Midbrain (tissue), 1 donor: Measurements from ENCODE around the gene RAB13.

Experiments used
- DNase-seq: peaks from one replicate; lab custom pipeline; 2025; lab: John Stamatoyannopoulos, UW

The RAB13 gene

DNA sequence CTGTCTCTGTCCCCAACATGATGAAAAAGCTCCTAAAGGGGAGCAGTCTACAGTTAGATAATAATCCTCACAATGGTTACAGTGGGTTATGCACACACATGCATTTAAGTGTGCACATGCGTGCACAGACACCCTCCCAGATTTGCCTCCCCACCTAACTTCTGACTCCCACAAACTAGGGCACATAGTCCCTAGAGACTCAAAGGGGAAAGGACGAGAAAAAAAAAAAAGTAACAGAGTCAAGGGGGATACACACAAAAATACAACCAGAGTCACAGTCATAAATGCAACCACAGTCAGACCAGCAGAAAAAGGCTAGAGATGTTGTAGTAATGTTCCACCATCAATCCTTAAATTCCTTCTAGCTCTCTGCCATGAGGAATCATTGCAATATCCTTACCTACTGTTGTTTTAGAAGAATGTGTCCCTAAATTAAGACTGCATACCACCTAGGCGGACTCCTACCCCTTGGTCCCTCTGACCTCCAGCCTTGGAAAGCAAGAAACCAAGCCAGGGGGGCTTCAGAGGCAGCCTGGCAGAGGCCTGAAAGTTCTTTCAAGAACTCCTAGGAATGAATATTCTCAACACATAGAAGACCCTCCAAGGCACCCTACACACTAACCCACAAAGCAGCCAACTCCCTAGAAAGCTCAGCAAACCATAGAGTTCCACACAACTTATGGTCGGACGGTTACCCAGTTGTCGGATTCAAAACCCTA is 29.0 kb downstream of the RAB13 start:
- no peak for DNase-seq

DNA sequence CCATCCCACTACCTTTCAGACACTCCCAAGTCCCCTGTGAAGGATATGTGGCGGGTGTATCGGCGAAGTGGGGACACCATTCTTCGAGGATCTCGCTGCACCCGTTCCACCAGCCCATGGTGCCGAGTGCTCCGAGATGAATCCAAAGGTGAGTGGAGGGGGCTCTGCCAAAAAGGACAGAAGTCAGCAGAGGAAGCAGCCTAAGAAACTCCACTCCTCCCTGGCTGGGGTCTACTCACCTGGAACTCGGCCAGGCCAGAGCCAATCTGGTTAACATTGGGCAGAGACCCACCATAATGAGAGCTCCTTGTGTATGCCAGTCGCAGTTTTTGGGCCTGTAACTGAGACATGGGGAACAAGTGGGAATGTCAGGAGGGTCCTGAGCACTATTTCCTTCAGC is 31.3 kb downstream of the RAB13 start:
- DNase-seq: no peak

DNA sequence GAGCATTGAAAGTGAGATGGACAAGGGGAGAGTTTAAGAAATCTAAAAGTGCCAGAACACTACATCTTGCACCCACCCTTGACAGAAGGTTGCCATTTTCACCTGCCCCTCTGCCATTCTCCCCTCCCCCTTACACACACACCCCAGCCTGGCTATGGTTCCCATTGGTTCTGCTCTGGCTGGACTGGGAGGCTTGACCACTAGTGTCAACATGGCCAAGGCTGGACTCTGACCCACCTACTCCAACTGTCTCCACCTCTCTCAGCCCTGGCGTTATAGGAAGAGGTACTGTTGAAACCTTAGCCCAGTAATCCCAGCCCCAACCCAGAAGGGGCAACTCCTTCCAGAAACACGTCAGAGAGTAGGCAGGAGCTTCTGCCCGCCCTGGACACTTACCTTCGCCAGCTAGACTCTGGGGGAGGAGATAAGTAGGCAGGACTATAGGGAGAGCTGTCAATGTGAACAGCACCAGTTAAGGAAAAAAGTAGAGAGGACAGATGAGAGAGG is 32.2 kb downstream of the RAB13 start:
- DNase-seq: no peak

DNA sequence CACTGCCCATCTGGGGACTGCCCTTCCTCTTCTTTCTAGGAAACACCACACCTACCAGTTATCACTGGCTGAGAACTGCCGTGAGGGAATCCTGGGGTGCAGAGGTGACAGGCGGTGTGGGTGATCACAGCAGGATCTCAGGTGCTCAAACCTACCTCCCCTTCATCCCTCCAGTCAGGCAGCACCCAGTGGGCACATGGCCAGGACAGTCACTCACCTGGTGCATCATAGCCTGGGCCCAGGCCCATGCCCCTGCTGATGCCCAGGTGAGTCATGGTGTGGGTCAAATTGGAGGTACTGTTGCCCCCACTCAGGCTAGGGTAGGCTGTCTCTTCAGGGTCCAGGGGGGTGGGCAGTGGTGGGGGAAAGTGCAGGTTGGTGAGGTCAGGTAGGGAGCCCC is 34.3 kb downstream of the RAB13 start:
- no peak for DNase-seq

DNA sequence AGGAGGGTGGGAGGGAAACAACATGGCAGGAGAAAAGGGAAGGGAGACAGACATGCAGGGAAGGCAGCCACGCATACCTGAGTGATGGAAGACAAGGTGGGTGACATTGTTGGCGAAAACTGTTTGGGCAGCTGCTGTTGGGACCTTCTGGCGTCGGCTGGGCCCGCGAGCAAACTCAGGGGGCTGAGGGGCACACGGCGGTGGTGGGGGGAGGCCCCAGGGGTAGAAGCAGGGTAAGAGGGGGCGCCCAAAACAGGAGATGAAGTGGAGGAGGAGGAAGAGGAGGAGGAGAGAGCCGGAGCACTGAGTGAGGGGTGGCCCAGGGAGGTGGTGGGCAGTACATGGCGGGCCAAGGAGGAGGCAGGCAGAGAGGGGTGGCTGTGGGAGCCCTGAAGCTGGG is 35.0 kb downstream of the RAB13 start:
- no peak for DNase-seq

DNA sequence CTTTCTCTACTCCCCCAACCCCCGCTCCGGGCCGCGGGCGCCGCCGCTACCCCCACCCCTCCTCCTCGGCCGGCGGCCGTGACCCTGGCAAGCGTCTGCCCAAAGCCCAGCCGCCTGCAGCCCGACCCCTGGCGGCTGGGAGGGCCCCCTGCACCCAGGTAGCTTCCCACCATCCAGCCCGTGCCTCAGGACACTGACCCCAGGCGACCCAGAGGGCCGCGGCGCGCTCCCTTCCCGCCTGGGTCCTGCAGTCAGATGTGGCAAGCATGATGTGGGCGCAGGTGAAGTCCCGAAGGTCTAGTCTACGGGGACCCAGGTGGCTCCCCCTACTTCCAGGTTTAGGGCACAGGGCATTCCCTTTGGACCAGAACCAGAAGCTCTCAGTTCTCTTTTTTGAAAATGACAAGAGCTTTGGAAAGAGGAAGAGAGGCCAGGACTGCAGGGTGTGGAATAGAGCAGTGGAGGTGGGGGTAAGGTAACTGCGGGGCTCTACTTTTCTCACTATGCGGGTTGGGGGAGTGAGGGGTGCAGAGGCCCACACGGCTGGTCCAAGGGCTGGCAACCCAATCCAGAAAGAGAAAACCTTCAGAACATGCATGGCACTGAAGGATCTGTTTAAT is 39.4 kb downstream of the RAB13 start, which contains the start of gene DENND4B:
Gene DENND4B (minus strand): TSS at position 97 of the 620 bp plus-strand sequence. CDS start 2,344 bp downstream, outside the sequence.
- peak; percentile 86 for DNase-seq

DNA sequence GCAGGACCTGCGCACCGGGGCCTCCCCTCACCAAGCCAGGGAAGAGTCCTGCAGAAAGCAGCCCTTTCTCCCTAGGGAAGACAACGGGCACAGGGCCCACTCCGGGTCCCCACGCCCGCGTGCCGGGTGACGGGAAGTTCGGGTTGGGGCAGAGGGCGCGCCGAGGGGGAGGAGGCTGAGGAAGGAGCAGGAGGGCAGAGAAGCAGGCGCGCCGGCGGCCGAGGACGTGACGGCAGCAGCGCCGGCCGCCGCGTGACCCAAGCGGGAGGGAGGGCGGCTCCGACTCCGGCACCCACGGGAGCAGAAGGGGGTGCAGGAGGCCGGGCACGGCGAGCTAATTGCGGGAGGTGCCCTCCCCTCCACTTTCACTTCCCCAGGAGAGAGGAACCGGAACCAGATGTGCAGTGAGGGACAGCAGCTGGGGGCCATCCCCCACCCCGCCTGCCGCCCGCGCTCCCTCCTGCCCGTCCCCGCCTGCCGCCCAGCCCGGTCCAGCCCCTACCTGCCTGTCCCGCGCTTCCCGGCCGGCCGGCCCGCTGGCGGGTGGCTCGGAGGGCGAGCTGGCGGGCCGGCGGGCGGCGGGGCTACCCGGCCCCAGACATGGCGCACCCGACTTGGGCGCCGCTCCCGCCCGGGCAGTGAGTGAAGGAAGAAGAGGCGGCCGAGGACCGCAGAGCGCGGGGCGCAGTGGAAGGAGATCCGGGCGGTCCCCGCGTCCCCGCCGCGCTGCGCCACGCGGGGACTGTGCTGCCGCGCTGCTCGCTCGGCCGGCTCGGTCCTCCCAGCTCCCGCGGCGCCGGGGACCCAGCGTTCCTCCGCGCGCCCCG is 40.1 kb downstream of the RAB13 start:
- DNase-seq: peak; percentile 68

DNA sequence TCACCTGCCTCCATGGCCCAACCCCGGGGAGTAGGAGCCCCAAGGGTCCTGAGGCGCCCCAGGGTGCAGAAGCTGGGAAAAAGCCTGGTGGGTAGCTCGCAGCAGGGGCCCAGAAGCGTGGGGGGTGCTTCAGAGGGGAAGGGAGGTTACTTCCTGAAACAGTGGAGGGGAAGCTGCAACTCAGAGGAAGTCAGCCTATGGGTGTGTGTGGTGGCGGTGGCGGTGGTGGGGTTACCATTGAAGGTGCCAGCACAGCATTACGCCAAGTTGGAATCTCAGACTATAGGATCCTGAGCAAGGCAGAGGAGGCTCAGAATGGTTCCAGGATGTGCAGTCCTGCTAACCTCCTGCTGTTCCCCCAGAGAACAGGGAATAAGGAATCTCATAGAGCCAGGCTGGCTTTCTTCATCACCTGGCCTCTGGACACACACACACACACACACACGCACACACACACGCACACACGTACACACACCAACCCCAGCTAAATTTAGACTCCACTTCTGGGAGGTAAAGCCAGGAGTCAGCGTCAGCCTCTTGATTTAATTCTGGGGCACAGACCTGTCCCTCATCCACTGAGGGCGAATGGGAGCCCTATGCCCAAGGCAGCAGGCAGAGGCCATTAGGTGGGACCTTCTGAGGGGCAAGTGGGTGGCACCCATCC is 40.9 kb downstream of the RAB13 start:
- DNase-seq: no peak

DNA sequence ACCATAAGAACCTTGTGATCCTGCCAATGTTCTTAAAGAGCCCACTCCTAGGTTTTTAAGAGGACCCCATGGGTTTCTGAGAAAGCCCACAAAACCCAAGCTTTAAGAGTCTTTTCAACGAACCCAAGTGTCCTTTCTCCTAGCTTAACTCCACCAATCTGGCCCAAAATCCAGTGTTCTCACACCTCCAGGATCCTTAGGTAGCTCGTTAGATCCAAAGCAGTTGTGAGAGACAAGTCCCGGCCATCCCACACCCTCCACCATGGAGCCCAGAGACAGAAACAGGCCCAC is 41.4 kb downstream of the RAB13 start:
- no peak for DNase-seq

DNA sequence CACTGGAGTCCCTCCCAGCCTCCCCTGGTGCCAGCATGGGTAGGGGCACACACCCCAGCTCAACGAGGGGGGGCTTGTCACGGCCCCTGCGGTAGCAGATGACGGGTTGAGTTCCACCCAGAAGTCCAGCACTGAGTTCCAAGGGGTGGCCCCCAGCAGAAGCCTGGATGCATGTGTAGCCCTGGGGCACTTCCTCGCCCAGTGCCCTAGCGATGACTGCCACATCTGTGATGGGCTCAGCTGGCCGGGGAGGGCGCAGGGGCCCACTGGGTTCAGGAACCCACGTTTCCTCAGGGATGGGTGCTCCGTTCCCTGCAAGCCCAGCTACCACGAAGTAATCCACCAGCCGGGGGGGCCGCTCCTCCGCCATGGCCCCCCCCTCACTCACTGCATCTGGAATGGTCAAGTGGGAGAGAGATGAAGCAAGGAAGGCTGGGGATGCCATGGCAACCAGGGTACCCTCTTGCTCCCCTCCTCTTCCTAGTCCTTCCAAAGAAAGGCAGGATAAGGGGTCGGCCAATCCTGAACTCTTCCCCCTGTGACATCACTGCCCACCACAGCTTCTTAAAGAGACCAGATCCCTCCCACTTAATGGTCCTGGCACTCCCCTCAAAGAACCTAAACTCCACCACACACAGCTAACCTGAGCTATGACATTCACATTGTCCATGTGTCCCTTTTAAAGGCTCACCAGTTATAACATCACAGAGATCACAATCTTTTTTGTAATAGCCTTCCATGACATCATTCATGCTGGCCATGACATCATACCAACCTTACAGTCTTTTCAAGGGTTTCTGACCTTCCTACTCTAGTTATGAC is 41.9 kb downstream of the RAB13 start:
- DNase-seq: no peak

DNA sequence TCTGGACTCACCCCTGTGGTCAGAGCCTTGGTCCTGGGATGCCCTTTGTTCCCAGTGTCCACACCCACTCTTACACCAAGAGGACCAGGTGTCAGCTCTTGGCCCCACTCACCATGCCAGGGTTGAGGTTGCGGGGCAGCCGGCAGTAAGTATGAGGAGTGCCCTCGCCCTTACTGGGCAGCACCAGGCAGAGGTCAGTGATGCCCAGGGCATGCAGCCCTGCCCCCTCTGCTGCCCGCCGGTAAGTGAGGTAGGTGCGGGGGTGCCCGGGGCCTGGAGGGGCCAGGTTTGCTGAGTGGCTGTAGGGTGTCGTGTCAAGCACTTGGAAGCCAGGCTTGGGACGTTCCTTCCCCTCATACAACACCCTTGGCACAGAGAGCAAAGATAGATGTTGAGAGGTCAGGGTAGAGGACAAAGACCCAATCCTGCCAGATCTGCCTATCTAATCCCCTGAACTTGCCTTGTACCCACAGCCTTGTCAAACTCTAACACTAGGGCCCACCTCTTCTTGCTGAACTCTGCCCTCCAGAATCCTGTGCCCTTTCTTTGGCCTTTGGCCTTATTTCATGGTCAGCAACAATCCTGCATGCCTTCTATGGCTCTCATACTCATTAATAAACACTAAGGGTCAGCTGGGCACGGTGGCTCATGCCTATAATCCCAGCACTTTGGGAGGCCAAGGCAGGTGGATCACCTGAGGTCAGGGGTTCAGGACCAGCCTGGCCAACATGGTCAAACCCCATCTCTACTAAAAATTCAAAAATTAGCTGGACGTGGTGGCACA is 43.2 kb downstream of the RAB13 start:
- no peak for DNase-seq

DNA sequence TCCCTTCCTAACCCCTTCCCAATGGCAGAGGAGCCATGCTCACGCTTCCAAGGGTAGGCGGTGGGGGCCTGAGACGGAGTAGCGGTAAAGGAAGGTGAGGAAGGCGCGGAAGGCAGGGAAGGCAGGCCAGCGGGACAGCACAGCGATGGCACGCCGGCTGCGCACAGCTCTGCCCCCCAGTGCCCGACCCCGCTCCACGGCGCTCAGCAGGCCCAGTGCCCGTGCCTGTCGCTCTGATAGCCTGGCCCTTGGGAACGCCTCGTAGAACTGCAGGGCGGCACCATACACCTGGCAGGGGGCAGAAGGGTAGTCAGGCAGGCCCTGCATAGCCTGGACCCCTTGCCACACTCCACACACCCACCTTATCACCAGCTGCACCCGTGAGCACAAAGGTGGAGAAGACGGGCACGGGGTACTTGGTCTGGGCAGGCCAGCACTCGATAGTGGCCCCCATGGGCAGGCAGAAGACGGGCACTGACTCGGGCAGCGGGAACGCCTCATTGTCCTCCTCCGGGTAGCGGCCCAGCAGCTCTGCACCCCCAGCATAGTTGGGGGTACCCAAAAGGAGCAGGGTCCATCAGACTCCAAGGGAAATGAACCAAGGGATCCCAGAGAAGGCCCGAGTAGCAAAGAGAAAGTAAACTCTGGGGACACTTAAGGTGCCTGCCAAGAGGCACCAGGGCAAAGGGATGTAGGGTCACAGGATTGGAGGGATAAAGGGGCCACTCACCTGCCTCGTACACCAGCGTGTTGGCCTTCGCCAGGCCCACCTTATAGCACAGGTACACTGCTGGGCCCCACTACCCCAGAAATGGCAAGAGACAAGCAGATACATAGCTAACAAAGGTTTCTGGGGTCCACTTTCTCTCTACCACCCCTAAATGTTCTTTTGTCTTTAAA is 44.1 kb downstream of the RAB13 start:
- no peak for DNase-seq

DNA sequence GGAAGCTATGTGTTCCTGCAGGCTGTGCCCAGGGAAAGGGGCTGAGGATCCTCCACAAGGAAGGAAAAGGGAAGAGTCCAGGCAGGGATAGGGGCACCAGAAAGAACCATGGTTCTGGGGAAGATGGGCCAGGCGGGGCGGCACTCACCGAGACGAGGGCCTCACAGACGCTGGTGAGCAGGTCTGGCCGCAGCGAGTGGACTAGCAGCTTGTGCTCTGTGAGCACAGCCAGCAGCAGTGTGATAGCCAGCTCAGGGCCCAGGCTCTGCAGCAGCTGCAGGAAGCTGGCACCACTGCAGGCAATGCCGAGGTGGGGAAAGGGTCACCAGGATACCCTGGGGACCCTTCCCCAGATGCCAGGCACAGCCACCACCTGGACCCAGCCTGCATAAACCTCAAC is 45.4 kb downstream of the RAB13 start:
- no peak for DNase-seq

DNA sequence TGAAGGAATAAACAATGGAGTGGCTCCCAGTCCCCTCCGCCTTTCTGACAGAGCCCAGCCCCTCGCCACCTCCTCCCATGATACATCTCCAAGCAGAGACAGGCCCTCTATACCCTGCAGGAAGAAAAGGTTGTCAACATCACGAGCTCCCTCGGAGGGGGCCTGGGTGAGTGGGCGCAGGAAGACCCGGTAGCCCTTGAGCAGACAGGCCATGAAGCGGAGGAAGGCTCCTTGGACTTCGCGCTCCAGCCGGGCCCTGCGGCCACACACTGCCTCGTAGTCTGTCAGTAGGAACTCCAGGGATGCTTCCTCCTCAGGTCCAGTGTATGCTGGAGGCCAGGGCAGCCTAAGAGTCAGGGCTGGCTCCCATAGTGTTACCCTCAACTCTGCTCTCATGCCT is 46.7 kb downstream of the RAB13 start:
- no peak for DNase-seq

DNA sequence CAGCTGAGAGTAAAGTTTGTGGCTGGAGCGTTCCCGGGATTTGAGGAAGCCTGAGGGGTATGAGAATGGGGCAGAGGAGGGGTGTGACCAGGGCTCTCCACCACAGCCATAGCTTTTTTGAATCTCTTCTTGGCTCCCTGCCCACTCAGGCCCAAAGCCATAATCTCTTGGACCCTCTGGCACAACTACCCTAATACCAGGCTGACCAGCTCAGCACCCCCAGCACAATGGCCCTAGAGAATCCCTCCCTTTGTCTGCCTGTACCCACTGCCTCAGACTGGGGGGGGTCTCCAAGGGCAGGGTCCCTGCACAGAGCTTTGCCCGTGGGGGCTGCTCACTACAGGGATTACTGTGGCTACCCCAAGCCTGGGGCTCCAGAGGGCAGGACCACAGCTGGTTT is 47.1 kb downstream of the RAB13 start:
- no peak for DNase-seq

DNA sequence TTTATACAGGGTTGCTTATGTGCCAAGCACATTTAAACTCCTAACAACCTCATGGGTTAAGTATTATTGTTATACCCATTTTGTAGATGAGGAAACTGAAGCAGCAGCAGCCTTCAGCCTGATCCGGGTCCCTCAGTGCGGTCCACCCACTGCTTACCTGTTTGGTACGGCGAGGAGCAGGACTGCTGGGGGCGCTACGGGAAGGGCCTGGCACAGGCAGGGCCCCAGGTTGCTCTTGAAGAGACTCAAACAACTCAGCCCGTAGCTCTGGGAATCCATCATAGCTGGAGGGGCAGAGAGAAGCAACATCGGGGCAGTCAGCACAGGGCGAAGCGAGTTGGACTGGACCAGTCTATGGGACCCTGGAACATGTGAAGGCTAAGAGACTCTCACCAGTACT is 48.8 kb downstream of the RAB13 start:
- no peak for DNase-seq

DNA sequence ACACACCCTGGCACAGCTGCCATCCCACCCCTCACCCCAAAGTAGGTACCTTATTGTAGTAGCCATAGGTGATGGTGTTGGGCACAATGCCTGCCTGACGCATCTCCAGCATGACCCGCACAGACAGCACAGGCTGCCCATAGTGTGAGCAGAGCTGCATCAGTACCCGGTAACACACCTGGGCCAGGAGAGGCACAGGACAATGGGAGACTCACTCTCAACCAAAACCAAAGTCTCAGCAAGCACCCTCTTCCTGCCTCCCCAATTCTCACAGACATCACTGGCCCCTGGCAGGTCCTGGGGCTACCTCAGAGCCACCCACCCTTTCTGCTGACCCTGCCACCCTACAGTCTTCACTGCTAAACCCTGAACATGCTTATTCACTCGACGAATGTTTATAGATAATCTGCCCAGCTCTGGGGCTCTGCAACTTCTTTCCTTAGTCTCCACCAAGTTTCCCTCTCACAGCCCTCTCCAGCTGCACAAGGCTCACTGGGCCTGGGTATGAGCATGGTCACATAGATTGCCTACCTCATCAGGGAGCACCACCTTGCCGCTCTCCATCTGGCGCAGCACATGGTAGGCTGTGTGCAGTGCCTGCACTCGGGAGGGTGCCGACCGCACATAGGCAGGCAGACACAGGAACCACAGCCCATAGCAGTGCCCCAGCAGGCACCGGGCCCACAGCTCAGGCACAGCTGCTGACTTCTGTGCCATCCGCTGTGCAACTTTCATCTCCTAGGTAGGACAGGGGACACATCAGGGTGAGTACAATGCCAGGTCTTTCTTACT is 49.9 kb downstream of the RAB13 start:
- no peak for DNase-seq

DNA sequence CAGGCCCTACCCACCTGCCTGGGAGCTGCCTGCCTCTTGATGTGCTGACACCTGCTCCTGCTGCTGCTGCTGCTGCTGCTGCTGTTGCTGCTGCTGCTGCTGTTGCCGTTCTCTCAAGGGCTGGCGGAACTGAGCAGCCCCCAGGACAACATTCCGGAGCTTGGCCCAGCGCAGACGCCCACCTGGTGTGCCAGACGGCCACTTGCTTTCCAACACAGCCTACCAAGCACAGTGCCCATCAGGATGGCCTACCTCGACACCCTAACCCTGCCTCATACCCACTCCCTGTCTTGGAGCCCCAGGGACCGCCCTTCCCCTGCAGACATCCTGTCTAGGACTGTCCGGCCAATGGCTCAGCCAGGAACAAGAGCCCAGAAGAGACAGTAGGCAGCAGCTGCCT is 51.4 kb downstream of the RAB13 start:
- no peak for DNase-seq

DNA sequence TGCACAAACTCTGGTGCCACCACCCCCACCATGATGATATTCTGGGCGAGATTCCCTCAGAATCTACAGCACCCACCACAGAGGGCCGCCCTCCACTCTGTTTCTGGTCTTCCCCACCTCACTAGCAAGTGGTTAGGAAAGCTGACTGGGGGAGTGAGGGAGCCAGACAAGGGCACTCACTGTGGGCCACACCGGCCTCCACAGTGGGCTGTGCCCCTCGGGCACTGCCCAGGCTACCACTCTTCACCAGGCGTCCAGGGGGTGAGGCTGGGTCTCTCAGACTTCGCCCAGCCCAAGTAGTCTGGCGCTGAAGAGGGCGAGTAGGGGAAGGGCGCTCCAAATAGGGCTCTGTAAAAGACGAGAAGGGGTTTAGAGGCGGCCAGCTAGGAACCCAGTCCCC is 52.2 kb downstream of the RAB13 start:
- no peak for DNase-seq
